ENCODE data around the gene DHX16. TPM values are rescaled to one million over a fixed set of nuclear protein-coding genes. Genes with fewer than 3 reads are reported as not detected.
A peak's percentile ranks its signal among the peaks of the same experiment; 100 is the strongest.

DHX16 gene
- total and polyA plus RNA-seq, 2 donors (not counting 1 experiment from before 2014, with no cell fraction given): 51.1 to 71.7 TPM

- Histone ChIP-seq H3K4me3 (ENCODE audit: control extremely low read depth in 1 of 5, extremely low read depth in 1 of 5, insufficient read depth in 1 of 5, low read depth in 2 of 5, low read length in 4 of 5) (peak overlapping the region in 4 of 5 experiments; percentile 10 to 100 (median 37)), H3K27me3 (replicated peaks in 1 of 4; ENCODE audit: control extremely low read depth in 1 of 4, control insufficient read depth in 3 of 4, insufficient read depth in 4 of 4, low read length in 3 of 4) (no peaks in the 10 kb centered on the region), H2AFZ (ENCODE audit: insufficient read depth, low read depth, low read length, poor library complexity, severe bottlenecking) (no peak overlapping the region), H3K79me2 (ENCODE audit: control insufficient read depth, insufficient read depth, low read length) (peaks cover 82% of the 10 kb centered on the region), H3K4me2 (replicated peaks; ENCODE audit: low read depth, low read length, poor library complexity, severe bottlenecking) (peak overlapping the region; percentile 100), H3K4me1 (ENCODE audit: control insufficient read depth in 2 of 2, insufficient read depth in 2 of 2, low read length in 2 of 2) (peaks cover 38 to 39% of the 10 kb centered on the region in 2 donors), H3K9ac (ENCODE audit: low read length) (peak overlapping the region; percentile 59), H3K9me3 (ENCODE audit: control extremely low read depth in 1 of 3, control insufficient read depth in 2 of 3, insufficient read depth in 1 of 3, low read length in 2 of 3) (no peaks in the 10 kb centered on the region), H4K20me1 (ENCODE audit: control insufficient read depth, insufficient read depth, low read length, poor library complexity, severe bottlenecking) (peaks cover 82% of the 10 kb centered on the region), H3K36me3 (replicated peaks in 1 of 2; ENCODE audit: control extremely low read depth in 1 of 2, control insufficient read depth in 1 of 2, extremely low read depth in 1 of 2, insufficient read depth in 2 of 2, low read length in 1 of 2) (peaks cover 4 to 56% of the 10 kb centered on the region in 2 experiments), H3K27ac (ENCODE audit: low read length in 2 of 2) (peak overlapping the region; percentile 27 to 97)
- TF ChIP-seq CTCF (IDR thresholded peaks at IDR 0.05): no peak
- peak overlapping the region; percentile 99 for H3K27ac Mint-ChIP-seq
- WGBS (ENCODE audit: insufficient coverage): 39% methylated on average over 4 of the region's 7 CpGs
- ATAC-seq (ENCODE audit: low read depth): no peak
- intact Hi-C loops (cut with micrococcal nuclease): loop anchor here (1.0 to 5.0 kb wide), 3 partner anchors 8 to 197 kb away; no protein-coding TSS in a partner anchor
- CTCF ChIA-PET: interaction anchor here (0.6 to 19.8 kb wide), 24 partner anchors 11 to 1028 kb away, joined by 3 to 963 read pairs (median 7); partner anchors contain the start of genes FLOT1, MDC1, MRPS18B and NRM
- no peaks in the 10 kb centered on the region for H3K9me3 Mint-ChIP-seq (ENCODE audit: insufficient read depth)
- POLR2A ChIA-PET: interaction anchor here (0.7 to 8.7 kb wide), 9 partner anchors 8 to 72 kb away, joined by 3 to 216 read pairs (median 8); partner anchors contain the start of genes MDC1, MRPS18B, PPP1R10 and TUBB
- peaks cover 53% of the 10 kb centered on the region for H3K4me1 Mint-ChIP-seq
- H3K27me3 Mint-ChIP-seq: no peaks in the 10 kb centered on the region
- peak overlapping the region; percentile 65 for H3K4me3 Mint-ChIP-seq
- DNase-seq: no peak
These were observed 7.1 kb upstream of the DHX16 start for GRCh38 chr6:30679765-30680535.
